IPS DF 6.9 (cell line): Measurements from ENCODE around the gene TRAF3IP1.
"Not testable (repeated sequence)": the region's sequence is repeated elsewhere in the genome, so short reads cannot be mapped to it uniquely, and the experiment has no call there.

Experiments
- DNase-seq: peaks from one replicate; pipeline ENCODE4 v3.0.0-alpha.2; 2013; ENCODE audit warnings: low read depth, low spot score
- H3K27ac ChIP-seq: one replicate; pipeline ENCODE4 v1.5.1; 2013; ENCODE audit warnings: low read length, control low read depth
- H3K27me3 ChIP-seq: 2 replicates; pipeline ENCODE4 v1.6.1; 2013; ENCODE audit warnings: mild to moderate bottlenecking, low read length; ENCODE audit not compliant: control insufficient read depth, insufficient read depth
- H3K36me3 ChIP-seq: 2 replicates; pipeline ENCODE4 v1.6.1; 2013; ENCODE audit warnings: low read length; ENCODE audit not compliant: control insufficient read depth, insufficient read depth
- H3K4me1 ChIP-seq: 2 replicates; pipeline ENCODE4 v1.6.1; 2013; ENCODE audit warnings: low read length; ENCODE audit not compliant: control insufficient read depth, insufficient read depth
- H3K4me3 ChIP-seq: 2 replicates; pipeline ENCODE4 v1.5.1; 2013; ENCODE audit warnings: mild to moderate bottlenecking, low read length
- H3K9me3 ChIP-seq: 2 replicates; pipeline ENCODE4 v1.6.1; 2013; ENCODE audit warnings: low read length, inconsistent platforms; ENCODE audit not compliant: control insufficient read depth, insufficient read depth
- WGBS: extraction: QIAGEN DNeasy Blood & Tissue Kit; methylation state at CpG from one replicate; pipeline ENCODE4 v1.1.7; 2013; ENCODE audit warnings: mixed read lengths, missing lambda C conversion rate; ENCODE audit not compliant: insufficient read length, insufficient coverage; 5-methylcytosine and 5-hydroxymethylcytosine counted together

Gene TRAF3IP1

GRCh38 chr2:238327751-238328150 lies 7.4 kb downstream of the TRAF3IP1 start:
- peaks cover 5% of the 10 kb centered on the region for H3K36me3 ChIP-seq

GRCh38 chr2:238330391-238330790 lies 10.1 kb downstream of the TRAF3IP1 start:
- H3K27me3 ChIP-seq: no peaks in the 10 kb centered on the region
- no peak for DNase-seq
- no peak overlapping the region for H3K4me3 ChIP-seq
- no peaks in the 10 kb centered on the region for H3K9me3 ChIP-seq
- no peak overlapping the region for H3K27ac ChIP-seq
- WGBS: no CpG with 5 or more reads among the region's 9 CpGs
- peaks cover 8% of the 10 kb centered on the region for H3K36me3 ChIP-seq
- no peaks in the 10 kb centered on the region for H3K4me1 ChIP-seq

More at GRCh38 chr2:238327751-238328150, 7.4 kb downstream of the TRAF3IP1 start:
- Histone ChIP-seq H3K4me1 (no peaks in the 10 kb centered on the region), H3K9me3 (no peaks in the 10 kb centered on the region), H3K27me3 (no peaks in the 10 kb centered on the region), H3K4me3 (no peak overlapping the region), H3K27ac (no peak overlapping the region)
- no CpG with 5 or more reads among the region's 3 CpGs for WGBS
- no peak for DNase-seq

GRCh38 chr2:238331916-238332315 lies 11.6 kb downstream of the TRAF3IP1 start:
- Histone ChIP-seq H3K27ac (no peak overlapping the region), H3K9me3 (no peaks in the 10 kb centered on the region), H3K4me3 (no peak overlapping the region), H3K4me1 (no peaks in the 10 kb centered on the region), H3K36me3 (peaks cover 8% of the 10 kb centered on the region), H3K27me3 (no peaks in the 10 kb centered on the region)
- DNase-seq: no peak
- WGBS: no CpG with 5 or more reads among the region's 5 CpGs

- WGBS: no CpG with 5 or more reads among the region's 6 CpGs
- Histone ChIP-seq H3K4me3 (no peak overlapping the region), H3K27ac (no peak overlapping the region), H3K9me3 (no peaks in the 10 kb centered on the region), H3K4me1 (no peaks in the 10 kb centered on the region), H3K27me3 (no peaks in the 10 kb centered on the region), H3K36me3 (peaks cover 11% of the 10 kb centered on the region; the same call in 1 of the 2 replicates)
- DNase-seq: no peak
These were observed 14.6 kb downstream of the TRAF3IP1 start for GRCh38 chr2:238334885-238335284.

GRCh38 chr2:238335591-238335990 lies 15.3 kb downstream of the TRAF3IP1 start:
- not testable (repeated sequence) for H3K4me3 ChIP-seq, H3K27ac ChIP-seq, H3K9me3 ChIP-seq, H3K4me1 ChIP-seq, H3K27me3 ChIP-seq, H3K36me3 ChIP-seq, DNase-seq
- WGBS: no CpG with 5 or more reads among the region's 8 CpGs

- no CpG with 5 or more reads among the region's 2 CpGs for WGBS
These were observed 15.8 kb downstream of the TRAF3IP1 start for GRCh38 chr2:238336151-238336550.

GRCh38 chr2:238336793-238337444 lies 16.6 kb downstream of the TRAF3IP1 start:
- no peaks in the 10 kb centered on the region for H3K27me3 ChIP-seq

More at GRCh38 chr2:238336151-238336550, 15.8 kb downstream of the TRAF3IP1 start:
- Histone ChIP-seq H3K4me1 (no peaks in the 10 kb centered on the region), H3K27ac (no peak overlapping the region), H3K4me3 (no peak overlapping the region), H3K9me3 (no peaks in the 10 kb centered on the region), H3K36me3 (peaks cover 7% of the 10 kb centered on the region; the same call in 1 of the 2 replicates), H3K27me3 (no peaks in the 10 kb centered on the region)
- DNase-seq: no peak

GRCh38 chr2:238337846-238338245 lies 17.5 kb downstream of the TRAF3IP1 start:
- no peaks in the 10 kb centered on the region for H3K27me3 ChIP-seq
- WGBS: no CpG with 5 or more reads among the region's 5 CpGs
- H3K36me3 ChIP-seq: peaks cover 7% of the 10 kb centered on the region; the same call in 1 of the 2 replicates
- no peak overlapping the region for H3K27ac ChIP-seq
- H3K4me1 ChIP-seq: no peaks in the 10 kb centered on the region
- no peak for DNase-seq
- H3K4me3 ChIP-seq: no peak overlapping the region
- H3K9me3 ChIP-seq: no peaks in the 10 kb centered on the region

More at GRCh38 chr2:238336793-238337444, 16.6 kb downstream of the TRAF3IP1 start:
- Histone ChIP-seq H3K36me3 (peaks cover 7% of the 10 kb centered on the region; the same call in 1 of the 2 replicates), H3K4me3 (no peak overlapping the region), H3K27ac (no peak overlapping the region), H3K4me1 (no peaks in the 10 kb centered on the region), H3K9me3 (no peaks in the 10 kb centered on the region)
- no CpG with 5 or more reads among the region's 5 CpGs for WGBS
- DNase-seq: no peak

GRCh38 chr2:238338710-238339394 lies 18.5 kb downstream of the TRAF3IP1 start:
- no peak overlapping the region for H3K27ac ChIP-seq
- H3K27me3 ChIP-seq: no peaks in the 10 kb centered on the region
- no peak for DNase-seq
- H3K4me1 ChIP-seq: no peaks in the 10 kb centered on the region
- no peaks in the 10 kb centered on the region for H3K9me3 ChIP-seq
- peaks cover 7% of the 10 kb centered on the region; the same call in 1 of the 2 replicates for H3K36me3 ChIP-seq
- WGBS: no CpG with 5 or more reads among the region's 15 CpGs
- H3K4me3 ChIP-seq: no peak overlapping the region

- DNase-seq: no peak
- no peaks in the 10 kb centered on the region for H3K27me3 ChIP-seq
- H3K9me3 ChIP-seq: no peaks in the 10 kb centered on the region
- H3K36me3 ChIP-seq: peaks cover 7% of the 10 kb centered on the region; the same call in 1 of the 2 replicates
- H3K4me1 ChIP-seq: no peaks in the 10 kb centered on the region
- no peak overlapping the region for H3K4me3 ChIP-seq
- WGBS: no CpG with 5 or more reads among the region's 11 CpGs
- no peak overlapping the region for H3K27ac ChIP-seq
These were observed 19.1 kb downstream of the TRAF3IP1 start for GRCh38 chr2:238339395-238339780.
